GM18502 (cell line): ENCODE data around the gene ZNF853.
A peak's percentile ranks its signal among the peaks of the same experiment; 100 is the strongest.
"Not testable (repeated sequence)": the region's sequence is repeated elsewhere in the genome, so short reads cannot be mapped to it uniquely, and the experiment has no call there.

Source experiments
- ATAC-seq: cut with Tn5 transposase; IDR thresholded peaks from one replicate; pipeline ENCODE4 v1.9.1; 2021; ENCODE audit warnings: mild to moderate bottlenecking; ENCODE audit not compliant: unreplicated experiment, poor library complexity

ZNF853 gene

GRCh38 chr7:6634021-6634420, 18.6 kb downstream of the ZNF853 start:
- no peak for ATAC-seq

DNA sequence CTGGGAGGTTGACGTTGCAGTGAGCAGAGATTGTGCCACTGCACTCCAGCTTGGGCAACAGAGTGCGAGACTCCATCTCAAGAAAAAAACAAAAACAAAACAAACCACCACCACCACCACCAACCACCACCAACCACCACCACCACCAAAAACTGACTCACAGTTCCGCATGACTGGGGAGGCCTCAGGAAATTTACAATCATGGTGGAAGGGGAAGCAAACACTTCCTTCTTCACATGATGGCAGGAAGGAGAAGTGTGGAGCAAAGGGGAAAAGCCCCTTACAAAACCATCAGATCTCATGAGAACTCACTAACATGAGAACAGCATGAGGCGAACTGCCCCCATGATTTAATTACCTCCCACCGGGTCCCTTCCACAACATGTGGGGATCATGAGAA, 19.6 kb downstream of the ZNF853 start:
- not testable (repeated sequence) for ATAC-seq

GRCh38 chr7:6636741-6637543, 21.5 kb downstream of the ZNF853 start, which contains the start of gene ZNF316:
Gene ZNF316 (plus strand): TSS chr7:6637318. CDS start chr7:6642410, 5,092 bp downstream.
- peak; percentile 67 for ATAC-seq

DNA sequence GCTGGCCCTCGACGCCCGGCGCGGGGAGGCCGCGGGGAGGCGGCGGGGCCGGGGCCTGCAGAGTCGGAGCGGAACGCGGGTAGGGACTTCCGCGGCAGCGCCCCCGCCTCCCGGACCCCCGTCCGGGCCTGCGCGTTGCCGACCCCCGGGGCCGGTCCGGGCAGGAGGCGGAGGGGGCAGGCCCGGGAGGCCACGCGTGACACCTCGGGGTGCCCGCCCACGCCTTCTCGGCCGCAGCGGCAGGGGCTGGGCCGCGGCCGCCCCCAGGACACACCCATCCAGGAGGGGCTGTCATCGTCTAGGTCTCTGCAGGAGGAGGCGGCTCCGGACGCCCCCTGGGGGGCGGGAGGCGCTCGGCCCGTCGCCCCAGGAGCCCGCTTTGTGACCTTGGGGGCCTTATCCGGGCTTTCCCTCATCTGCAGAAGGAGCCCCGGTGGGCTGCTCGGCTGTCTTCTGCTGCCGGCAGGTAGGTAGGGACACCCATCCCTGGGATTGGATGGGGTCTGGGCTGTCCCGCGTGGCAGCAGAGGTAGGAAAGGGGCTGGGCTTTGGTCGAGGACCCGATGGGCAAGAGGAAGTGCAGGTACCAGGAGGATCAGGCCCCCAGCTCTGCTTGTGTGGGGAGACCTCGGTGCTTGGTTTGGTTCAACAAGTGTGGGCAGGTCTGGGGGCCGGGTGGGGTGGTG, 22.3 kb downstream of the ZNF853 start:
- peak; percentile 79 for ATAC-seq

DNA sequence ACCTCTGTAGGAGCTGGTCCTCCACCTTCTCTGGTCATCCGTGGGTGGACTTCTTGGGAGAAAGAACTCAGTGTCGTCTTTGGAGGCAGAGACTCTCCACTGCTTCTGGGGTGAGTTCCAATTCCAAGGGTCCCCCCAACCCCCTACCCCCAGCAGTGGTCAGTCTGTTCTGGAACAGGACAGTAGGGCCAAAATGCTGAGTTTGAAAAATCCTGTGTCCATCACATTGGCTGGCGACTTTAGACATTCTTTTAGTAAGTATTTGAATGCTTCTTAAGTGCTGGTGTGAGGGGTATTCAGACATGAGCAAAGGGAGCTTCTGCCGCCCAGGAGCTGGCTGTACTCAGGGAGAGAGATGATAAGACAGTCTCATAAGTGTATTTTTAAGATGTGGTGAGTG, 23.6 kb downstream of the ZNF853 start:
- no peak for ATAC-seq

DNA sequence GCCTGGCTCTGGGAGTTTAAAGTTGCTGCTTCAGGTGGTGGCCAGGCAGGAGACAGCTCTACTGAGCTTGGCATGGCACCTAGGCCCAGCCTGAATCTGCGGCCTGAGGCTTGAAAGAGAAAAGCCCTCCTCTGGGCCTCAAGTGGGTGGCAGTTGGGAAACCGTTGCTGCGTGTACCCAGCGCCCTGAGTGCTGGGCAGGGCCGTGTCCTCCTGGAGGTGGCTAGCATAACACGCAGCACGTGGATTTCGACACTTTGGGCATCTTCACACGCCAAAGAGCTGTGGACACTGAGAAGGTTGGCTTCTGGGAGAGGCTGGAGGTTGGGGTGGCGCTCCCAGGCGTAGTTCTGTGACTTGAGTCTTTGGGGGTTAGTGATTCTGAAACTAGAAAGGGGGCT, 24.2 kb downstream of the ZNF853 start:
- no peak for ATAC-seq

DNA sequence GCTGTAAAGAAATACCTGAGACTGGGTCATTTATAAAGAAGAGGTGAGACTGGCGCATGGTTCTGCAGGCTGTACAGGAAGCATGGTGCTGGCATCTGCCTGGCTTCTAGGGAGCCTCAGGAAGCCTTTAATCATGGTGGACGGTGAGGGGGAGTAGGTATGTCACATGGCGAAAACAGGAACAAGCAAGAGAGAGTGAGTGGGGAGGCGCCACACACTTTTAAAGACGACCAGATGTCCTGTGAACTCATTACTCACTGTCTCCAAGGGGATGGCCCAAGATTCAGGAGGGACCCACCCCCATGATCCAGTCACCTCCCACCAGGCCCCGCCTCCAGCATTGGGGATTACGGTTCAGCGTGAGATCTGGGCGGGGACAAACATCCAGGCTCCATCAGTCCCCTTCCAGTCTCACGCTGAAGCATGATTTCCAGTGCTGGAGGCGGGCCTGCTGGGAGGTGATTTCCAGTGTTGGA, 24.9 kb downstream of the ZNF853 start:
- ATAC-seq = no peak

DNA sequence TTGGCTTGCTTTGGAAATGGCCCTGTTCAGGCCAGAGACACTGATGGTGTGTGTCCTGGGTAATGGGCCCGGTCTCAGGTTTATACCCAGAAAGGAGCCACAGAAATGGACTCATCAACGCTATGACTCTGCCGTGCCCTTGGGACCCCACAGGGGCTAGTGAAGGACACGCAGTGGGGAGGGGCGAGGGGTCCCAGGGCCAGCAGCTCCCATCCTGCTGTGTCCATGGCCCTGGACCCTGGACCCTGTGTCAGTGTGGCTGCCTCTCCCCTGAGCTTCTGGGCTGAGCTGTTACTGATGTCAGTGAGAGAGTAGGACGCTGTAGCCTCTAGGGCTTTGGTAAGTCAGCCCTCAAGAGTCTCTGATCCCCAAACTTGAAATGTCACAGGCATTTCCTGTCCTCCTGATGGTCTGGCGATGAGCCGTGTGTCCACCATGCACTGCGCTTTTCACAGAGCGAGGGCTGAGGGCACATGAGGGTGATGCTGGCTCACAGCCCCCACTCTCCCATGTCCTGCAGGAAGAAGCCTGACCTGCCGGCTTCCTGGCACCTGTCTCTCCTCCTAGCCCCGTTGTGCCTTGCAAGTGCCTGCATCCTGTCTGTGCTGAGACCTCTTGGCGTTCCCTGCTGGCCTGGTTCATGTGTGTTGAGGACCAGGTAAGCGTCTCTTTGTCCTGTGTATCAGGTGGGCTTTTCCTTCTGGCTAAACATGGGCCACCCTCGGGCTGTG, 26.1 kb downstream of the ZNF853 start:
- ATAC-seq = no peak

DNA sequence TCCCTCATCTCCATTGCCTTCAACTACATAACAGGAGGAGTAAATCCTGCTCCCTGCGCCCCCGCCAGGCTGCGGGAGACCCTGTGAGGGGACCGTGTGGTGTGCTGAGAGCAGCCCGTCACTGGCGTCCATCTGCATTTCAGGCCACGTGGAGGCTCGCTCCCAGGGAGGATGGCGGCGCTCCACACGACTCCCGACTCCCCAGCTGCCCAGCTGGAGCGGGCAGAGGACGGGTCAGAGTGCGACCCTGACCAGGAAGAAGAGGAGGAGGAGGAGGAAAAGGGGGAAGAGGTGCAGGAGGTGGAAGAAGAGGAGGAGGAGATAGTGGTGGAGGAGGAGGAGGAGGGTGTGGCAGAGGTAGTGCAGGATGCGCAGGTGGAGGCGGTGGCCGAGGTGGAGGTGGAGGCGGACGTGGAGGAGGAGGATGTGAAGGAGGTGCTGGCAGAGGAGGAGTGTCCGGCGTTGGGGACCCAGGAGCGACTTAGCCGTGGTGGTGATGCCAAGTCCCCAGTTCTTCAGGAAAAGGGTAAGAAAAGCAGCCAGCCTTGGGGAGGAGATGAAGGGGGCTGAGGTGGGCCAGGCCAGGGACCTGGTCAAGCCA, 26.9 kb downstream of the ZNF853 start:
- no peak for ATAC-seq

DNA sequence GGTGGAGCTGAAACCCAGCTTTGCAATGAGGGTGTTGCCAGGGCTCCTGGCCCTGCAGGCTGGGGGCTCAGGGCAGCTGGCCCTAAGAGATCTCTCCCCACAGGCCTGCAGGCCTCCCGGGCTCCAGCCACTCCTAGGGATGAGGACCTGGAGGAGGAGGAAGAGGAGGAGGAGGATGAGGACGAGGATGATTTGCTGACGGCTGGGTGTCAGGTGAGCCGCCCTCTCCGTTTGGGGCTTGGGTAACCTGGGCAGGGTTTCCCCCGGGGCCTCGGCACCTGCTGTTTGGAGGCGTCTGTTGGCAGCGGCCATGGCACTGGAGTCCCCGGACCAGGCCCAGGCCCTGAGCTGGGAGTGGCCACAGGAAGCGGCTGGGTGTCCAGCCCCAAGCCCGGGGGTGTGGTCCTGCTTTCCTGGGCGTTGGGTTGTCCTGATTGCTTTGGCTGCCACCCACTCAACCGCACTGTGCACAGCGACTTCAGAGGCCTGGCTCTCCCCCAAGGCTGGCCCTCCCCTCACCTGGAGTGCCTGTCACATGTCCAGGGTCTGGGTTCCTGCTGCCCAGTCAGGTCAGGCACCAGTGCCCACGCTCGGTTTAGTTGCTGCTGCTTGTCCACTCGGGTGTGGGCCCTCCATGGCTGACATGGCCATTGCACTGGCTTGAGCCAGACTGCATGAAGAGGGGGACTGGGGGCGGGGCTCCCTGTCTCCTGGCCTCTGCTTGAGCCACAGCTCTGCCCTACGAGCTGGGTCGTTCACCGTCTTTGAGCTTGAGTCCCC, 27.6 kb downstream of the ZNF853 start:
- ATAC-seq = no peak

DNA sequence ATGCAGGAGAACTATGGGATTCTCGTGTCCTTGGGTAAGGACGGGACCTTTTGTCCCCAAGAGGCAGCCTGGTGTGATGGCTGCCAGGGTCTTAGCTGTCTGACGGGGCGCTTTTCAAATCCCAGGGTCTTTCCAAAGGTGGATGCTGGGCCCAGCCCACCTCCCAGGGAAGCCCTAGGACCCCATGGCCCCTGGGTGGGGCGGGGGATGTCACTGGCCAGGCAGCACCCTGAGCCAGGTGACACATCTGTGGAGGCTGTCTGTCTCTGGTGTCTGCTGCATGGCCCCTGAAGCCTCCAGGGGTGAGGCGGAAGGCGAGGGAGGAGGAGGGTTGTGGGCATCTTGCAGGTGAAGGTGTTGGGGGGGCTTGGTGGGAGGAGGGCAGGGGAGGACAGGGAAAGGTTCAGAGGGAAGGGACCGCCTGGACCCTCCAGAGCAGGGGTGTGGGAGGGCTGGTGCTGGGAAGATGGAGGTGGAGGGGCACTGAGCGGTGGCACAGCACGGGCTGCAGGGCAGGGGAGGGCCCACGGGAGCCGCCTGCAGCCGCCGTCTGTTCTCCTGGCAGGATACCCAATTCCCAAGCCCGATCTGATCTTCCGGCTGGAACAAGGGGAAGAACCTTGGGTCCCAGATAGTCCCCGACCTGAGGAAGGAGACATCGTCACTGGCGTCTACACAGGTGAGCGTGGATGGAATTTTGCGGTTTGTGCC, 28.7 kb downstream of the ZNF853 start:
- ATAC-seq = no peak

- no peak for ATAC-seq
Measured at GRCh38 chr7:6644728-6645127, 29.3 kb downstream of the ZNF853 start.

DNA sequence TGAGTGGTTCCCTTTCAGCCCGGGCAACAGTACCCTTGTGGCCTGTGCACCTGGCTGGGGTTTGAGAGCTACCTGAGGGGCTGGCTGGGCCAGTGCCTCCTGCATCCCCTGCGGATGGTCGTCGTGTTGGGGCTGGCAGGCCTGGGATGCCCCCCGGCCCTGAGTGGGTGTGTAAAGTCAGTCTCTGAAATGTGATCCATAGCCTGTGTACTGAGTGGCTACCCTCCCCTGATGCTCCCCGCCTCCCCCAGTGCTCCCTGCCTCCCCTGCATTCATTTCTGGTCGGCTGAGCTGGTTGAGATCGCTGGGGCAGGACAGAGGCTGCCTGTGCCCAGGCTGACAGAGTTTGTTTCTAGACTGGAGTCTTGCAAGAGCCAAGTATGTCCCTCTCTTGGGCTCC, 31.1 kb downstream of the ZNF853 start:
- no peak for ATAC-seq

DNA sequence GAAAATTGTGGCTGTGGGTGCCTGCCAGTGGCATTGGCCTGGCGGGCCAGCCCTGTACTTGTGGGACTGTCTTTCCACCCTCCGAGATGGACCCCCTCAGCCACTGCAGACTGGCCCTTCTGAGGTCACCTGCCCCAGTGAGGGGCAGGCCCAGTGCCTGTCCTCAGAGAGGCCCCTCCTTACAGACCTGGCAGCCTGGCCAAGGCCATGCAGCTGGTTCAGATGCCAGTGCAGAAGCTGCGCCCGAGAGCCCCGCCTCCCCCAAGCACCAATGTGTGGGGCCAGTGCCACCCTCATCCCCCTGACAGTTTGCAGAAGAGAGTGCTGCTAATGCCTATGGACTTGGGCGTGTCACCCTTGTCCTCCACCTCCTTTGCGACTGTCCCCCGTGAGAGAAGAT, 31.7 kb downstream of the ZNF853 start:
- ATAC-seq = no peak

- no peak for ATAC-seq
Measured at GRCh38 chr7:6647541-6647940, 32.1 kb downstream of the ZNF853 start.

DNA sequence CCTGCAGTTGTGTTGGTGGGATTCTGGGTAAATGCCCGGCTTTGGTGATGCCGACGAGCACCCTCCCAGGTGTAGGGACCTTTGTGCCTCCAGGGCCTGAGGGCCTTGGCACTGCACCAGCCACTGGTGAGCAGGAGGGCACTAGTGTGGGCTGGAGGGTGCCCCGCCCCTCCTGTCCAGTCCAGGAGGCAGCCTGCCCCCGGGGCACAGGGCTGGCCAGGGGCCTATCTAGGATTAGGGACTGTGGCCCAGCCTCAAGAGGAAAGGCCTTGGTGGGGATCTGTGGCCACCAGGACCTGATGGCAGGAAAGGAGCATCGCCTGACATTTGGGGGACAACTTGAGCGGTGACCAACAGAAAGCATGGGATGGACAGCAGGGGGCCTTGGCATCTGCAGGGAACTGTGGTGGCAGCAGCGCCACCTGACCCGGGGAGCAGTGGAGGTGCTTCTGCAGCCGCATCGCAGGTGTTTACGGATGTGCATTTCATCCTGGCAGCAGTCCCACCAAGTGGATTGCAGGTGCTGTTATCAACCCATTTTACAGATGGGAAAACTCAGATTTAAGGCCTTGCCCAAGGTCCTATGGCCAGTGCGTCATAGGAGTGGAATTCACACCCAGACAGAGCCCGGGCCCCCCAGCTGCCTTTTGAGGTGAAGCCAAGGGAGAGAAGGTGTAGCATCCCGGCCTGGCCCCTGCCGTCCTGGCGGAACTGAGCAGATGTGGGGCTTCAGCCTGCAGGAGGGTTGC, 32.8 kb downstream of the ZNF853 start:
- ATAC-seq = no peak

- ATAC-seq = no peak
Measured at GRCh38 chr7:6648815-6649104, 33.4 kb downstream of the ZNF853 start.

GRCh38 chr7:6649241-6649961, 34.0 kb downstream of the ZNF853 start:
- no peak for ATAC-seq
